Stimulated activated CD8-positive, alpha-beta memory T cell treated with anti-CD3 and anti-CD28 coated beads, Interleukin-12 subunit alpha, Interleukin-12 subunit beta, amount 100 ng/mL, for 4 hours (primary cell): ENCODE measurements around the gene TNIK.
"Not testable (repeated sequence)": the region's sequence is repeated elsewhere in the genome, so short reads cannot be mapped to it uniquely, and the experiment has no call there.

Source experiments
- DNase-seq: peaks from one replicate; pipeline ENCODE4 v3.0.0-alpha.2; 2020; ENCODE audit warnings: low read depth

The TNIK gene

GRCh38 chr3:171384101-171384891, 75.9 kb downstream of the TNIK start:
- DNase-seq: no peak

- DNase-seq: no peak
Measured at GRCh38 chr3:171383206-171384018, 76.8 kb downstream of the TNIK start.

- not testable (repeated sequence) for DNase-seq
Measured at GRCh38 chr3:171382347-171382746, 77.9 kb downstream of the TNIK start.

- no peak for DNase-seq
Measured at GRCh38 chr3:171380711-171381425, 79.3 kb downstream of the TNIK start.

GRCh38 chr3:171379961-171380483, 80.2 kb downstream of the TNIK start:
- DNase-seq: no peak

- DNase-seq: no peak
Measured at GRCh38 chr3:171379281-171379680, 80.9 kb downstream of the TNIK start.

GRCh38 chr3:171378586-171378985, 81.6 kb downstream of the TNIK start:
- DNase-seq: no peak

- DNase-seq: no peak
Measured at GRCh38 chr3:171377859-171378258, 82.3 kb downstream of the TNIK start.

- no peak for DNase-seq
Measured at GRCh38 chr3:171376596-171376947, 83.6 kb downstream of the TNIK start.

GRCh38 chr3:171375666-171376595, 84.3 kb downstream of the TNIK start:
- no peak for DNase-seq

DNA sequence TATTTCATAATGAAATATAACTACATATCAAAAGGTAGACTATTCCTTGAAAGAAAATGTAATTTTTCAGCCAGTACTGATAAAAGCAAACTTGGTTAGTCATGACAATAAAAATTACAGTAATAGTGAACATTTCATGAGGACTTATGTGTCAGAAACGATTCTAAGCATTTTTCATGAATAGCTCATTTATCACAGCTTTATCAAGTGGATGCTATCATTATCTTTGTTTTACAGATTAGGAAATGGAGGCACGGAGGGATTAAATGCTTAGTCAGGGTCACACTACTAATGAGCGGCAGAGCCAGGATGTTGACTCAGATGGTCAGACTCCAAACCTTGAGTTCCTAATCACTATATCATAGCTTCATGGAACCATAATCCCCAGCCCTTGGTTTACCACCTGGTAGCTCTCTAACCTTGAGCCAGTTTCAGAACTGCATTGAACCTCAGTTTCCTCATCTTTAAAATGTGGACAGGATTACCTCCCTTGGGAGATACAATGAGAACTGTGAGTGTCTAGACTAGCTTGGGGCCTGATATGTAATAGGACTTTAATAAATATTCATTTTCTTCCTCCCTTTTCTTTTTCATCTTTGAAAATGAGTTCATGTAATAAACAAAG, 85.4 kb downstream of the TNIK start:
- DNase-seq: no peak

- no peak for DNase-seq
Measured at GRCh38 chr3:171374260-171374659, 85.9 kb downstream of the TNIK start.

- DNase-seq: no peak
Measured at GRCh38 chr3:171373711-171374110, 86.5 kb downstream of the TNIK start.

- DNase-seq: no peak
Measured at GRCh38 chr3:171372694-171373093, 87.5 kb downstream of the TNIK start.

DNA sequence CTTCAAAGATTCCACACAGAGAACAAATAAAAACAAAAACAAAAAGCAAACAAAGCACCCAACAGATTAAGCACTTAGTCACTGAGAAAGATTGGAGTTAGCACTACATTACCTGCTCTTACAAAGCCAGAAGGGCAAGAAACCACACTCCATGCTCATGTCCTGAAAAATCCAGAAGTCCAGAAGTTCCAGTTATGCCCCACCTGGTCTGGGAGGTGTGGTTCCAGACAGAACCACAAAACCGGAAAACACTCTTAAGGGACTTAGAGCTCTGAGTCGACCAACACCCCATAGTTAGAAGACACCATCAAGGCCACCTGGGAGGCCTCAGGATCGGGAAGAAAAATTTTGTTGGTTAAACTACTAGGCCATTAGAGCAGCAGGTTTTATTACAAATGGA, 88.9 kb downstream of the TNIK start:
- no peak for DNase-seq

GRCh38 chr3:171369156-171369555, 91.0 kb downstream of the TNIK start:
- no peak for DNase-seq

- not testable (repeated sequence) for DNase-seq
Measured at GRCh38 chr3:171366738-171367137, 93.5 kb downstream of the TNIK start.

DNA sequence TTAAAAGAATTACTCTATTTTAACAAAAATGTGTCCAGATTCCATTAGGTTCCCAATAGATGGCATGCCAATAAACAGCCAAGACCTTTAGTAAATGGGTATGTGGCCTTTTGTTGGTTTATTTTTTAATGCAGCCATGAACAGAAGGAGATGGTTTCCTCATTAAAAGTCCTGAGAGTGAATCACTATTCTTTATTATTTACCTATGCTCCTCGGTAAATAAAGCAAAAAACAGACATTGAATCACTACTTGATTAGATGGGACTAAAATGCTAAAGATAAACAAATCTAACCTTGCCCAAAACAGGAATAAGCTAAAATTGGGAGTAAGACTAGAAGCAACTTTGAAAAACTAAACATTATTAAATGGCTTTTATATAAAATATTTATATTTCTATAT, 94.2 kb downstream of the TNIK start:
- no peak for DNase-seq

DNA sequence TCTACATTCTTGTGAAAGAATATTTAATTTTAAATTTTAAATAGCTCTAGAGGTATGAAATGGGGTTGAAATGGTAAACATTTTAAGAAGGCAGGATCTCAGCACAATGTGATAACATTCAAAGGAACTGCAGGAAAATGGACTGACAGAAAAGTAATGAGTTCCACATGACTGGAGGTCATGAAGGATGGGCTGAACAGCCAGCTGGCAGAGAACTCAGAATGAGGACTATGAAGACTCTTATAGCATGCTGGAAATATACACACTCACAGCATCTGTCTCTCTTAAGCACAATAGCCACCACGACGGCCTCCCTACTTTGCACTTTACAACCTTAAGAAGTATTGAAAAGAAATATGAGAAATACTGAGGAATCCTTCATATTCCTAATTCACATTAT, 94.7 kb downstream of the TNIK start:
- DNase-seq: no peak

DNA sequence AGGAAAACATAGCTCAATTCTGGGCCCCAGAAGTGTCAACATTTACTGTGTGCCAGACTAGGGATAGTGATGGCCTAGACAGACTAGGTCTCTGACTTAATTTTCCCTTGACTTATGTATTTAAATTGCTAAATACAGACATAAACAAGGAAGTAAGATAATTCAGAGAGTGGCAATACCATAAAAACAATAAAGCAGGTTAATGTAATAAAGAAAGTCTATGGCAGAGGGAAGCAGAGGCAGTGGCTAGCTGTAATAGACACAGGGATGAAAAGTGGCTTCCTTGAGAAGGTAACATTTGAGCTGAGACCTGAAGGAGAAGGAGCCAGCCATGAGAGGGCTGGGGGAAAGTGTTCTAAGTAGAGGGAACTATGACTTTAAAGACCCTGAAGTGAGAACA, 95.7 kb downstream of the TNIK start:
- DNase-seq: no peak

- DNase-seq: no peak
Measured at GRCh38 chr3:171363202-171363601, 97.0 kb downstream of the TNIK start.
